ENCODE data around the gene UBE2O.

Gene UBE2O

GRCh38 chr17:76480632-76481031, 27.7 kb upstream of the UBE2O start:
- Histone ChIP-seq H3K4me1 (ENCODE audit: control insufficient read depth, insufficient read depth, low read length) (peaks cover 4% of the 10 kb centered on the region), H3K9me3 (replicated peaks; ENCODE audit: low read length) (no peaks in the 10 kb centered on the region), H3K27me3 (ENCODE audit: control insufficient read depth, insufficient read depth, low read length) (no peaks in the 10 kb centered on the region), H3K4me3 (ENCODE audit: low read length) (no peak overlapping the region), H3K4me2 (ENCODE audit: low read length) (no peak overlapping the region), H3K9ac (ENCODE audit: low read depth, low read length) (no peak overlapping the region), H3K36me3 (ENCODE audit: insufficient read depth, low read length) (no peaks in the 10 kb centered on the region)

GRCh38 chr17:76479515-76480060, 26.6 kb upstream of the UBE2O start:
- H3K36me3 ChIP-seq (ENCODE audit: insufficient read depth, low read length) = no peaks in the 10 kb centered on the region
- no peaks in the 10 kb centered on the region for H3K9me3 ChIP-seq (replicated peaks; ENCODE audit: low read length)
- no peak overlapping the region for H3K9ac ChIP-seq (ENCODE audit: low read depth, low read length)
- no peak overlapping the region for H3K4me3 ChIP-seq (ENCODE audit: low read length)
- H3K27me3 ChIP-seq (ENCODE audit: control insufficient read depth, insufficient read depth, low read length) = no peaks in the 10 kb centered on the region
- peaks cover 3% of the 10 kb centered on the region for H3K4me1 ChIP-seq (ENCODE audit: control insufficient read depth, insufficient read depth, low read length)
- H3K4me2 ChIP-seq (ENCODE audit: low read length) = no peak overlapping the region

GRCh38 chr17:76478730-76479514, 26.0 kb upstream of the UBE2O start:
- no peaks in the 10 kb centered on the region for H3K9me3 ChIP-seq (replicated peaks; ENCODE audit: low read length)
- H3K9ac ChIP-seq (ENCODE audit: low read depth, low read length) = no peak overlapping the region
- no peak overlapping the region for H3K4me2 ChIP-seq (ENCODE audit: low read length)
- no peaks in the 10 kb centered on the region for H3K27me3 ChIP-seq (ENCODE audit: control insufficient read depth, insufficient read depth, low read length)
- H3K36me3 ChIP-seq (ENCODE audit: insufficient read depth, low read length) = no peaks in the 10 kb centered on the region
- H3K4me1 ChIP-seq (ENCODE audit: control insufficient read depth, insufficient read depth, low read length) = no peaks in the 10 kb centered on the region
- H3K4me3 ChIP-seq (ENCODE audit: low read length) = no peak overlapping the region

GRCh38 chr17:76478097-76478496, 25.1 kb upstream of the UBE2O start:
- Histone ChIP-seq H3K9ac (ENCODE audit: low read depth, low read length) (no peak overlapping the region), H3K4me3 (ENCODE audit: low read length) (no peak overlapping the region), H3K27me3 (ENCODE audit: control insufficient read depth, insufficient read depth, low read length) (no peaks in the 10 kb centered on the region), H3K4me2 (ENCODE audit: low read length) (no peak overlapping the region), H3K4me1 (ENCODE audit: control insufficient read depth, insufficient read depth, low read length) (no peaks in the 10 kb centered on the region), H3K9me3 (replicated peaks; ENCODE audit: low read length) (no peaks in the 10 kb centered on the region), H3K36me3 (ENCODE audit: insufficient read depth, low read length) (peaks cover 3% of the 10 kb centered on the region)

GRCh38 chr17:76477576-76477975, 24.6 kb upstream of the UBE2O start:
- no peaks in the 10 kb centered on the region for H3K27me3 ChIP-seq (ENCODE audit: control insufficient read depth, insufficient read depth, low read length)
- no peak overlapping the region for H3K4me3 ChIP-seq (ENCODE audit: low read length)
- H3K9ac ChIP-seq (ENCODE audit: low read depth, low read length) = no peak overlapping the region
- H3K4me2 ChIP-seq (ENCODE audit: low read length) = no peak overlapping the region
- no peaks in the 10 kb centered on the region for H3K9me3 ChIP-seq (replicated peaks; ENCODE audit: low read length)
- no peaks in the 10 kb centered on the region for H3K4me1 ChIP-seq (ENCODE audit: control insufficient read depth, insufficient read depth, low read length)
- H3K36me3 ChIP-seq (ENCODE audit: insufficient read depth, low read length) = peaks cover 3% of the 10 kb centered on the region

GRCh38 chr17:76476736-76477135, 23.8 kb upstream of the UBE2O start:
- no peak overlapping the region for H3K4me2 ChIP-seq (ENCODE audit: low read length)
- peaks cover 9% of the 10 kb centered on the region for H3K36me3 ChIP-seq (ENCODE audit: insufficient read depth, low read length)
- H3K4me1 ChIP-seq (ENCODE audit: control insufficient read depth, insufficient read depth, low read length) = no peaks in the 10 kb centered on the region
- H3K4me3 ChIP-seq (ENCODE audit: low read length) = no peak overlapping the region
- no peaks in the 10 kb centered on the region for H3K9me3 ChIP-seq (replicated peaks; ENCODE audit: low read length)
- no peak overlapping the region for H3K9ac ChIP-seq (ENCODE audit: low read depth, low read length)
- H3K27me3 ChIP-seq (ENCODE audit: control insufficient read depth, insufficient read depth, low read length) = no peaks in the 10 kb centered on the region

- Histone ChIP-seq H3K9ac (ENCODE audit: low read depth, low read length) (no peak overlapping the region), H3K4me2 (ENCODE audit: low read length) (no peak overlapping the region), H3K27me3 (ENCODE audit: control insufficient read depth, insufficient read depth, low read length) (no peaks in the 10 kb centered on the region), H3K36me3 (ENCODE audit: insufficient read depth, low read length) (peaks cover 10% of the 10 kb centered on the region), H3K9me3 (replicated peaks; ENCODE audit: low read length) (no peaks in the 10 kb centered on the region), H3K4me1 (ENCODE audit: control insufficient read depth, insufficient read depth, low read length) (no peaks in the 10 kb centered on the region), H3K4me3 (ENCODE audit: low read length) (no peak overlapping the region)
Observed at GRCh38 chr17:76475302-76475701, 22.4 kb upstream of the UBE2O start.

- Histone ChIP-seq H3K36me3 (ENCODE audit: insufficient read depth, low read length) (peaks cover 10% of the 10 kb centered on the region), H3K27me3 (ENCODE audit: control insufficient read depth, insufficient read depth, low read length) (no peaks in the 10 kb centered on the region), H3K9ac (ENCODE audit: low read depth, low read length) (no peak overlapping the region), H3K4me3 (ENCODE audit: low read length) (no peak overlapping the region), H3K9me3 (replicated peaks; ENCODE audit: low read length) (no peaks in the 10 kb centered on the region), H3K4me2 (ENCODE audit: low read length) (no peak overlapping the region), H3K4me1 (ENCODE audit: control insufficient read depth, insufficient read depth, low read length) (no peaks in the 10 kb centered on the region)
Observed at GRCh38 chr17:76474894-76475293, 21.9 kb upstream of the UBE2O start.

- Histone ChIP-seq H3K36me3 (ENCODE audit: insufficient read depth, low read length) (peaks cover 10% of the 10 kb centered on the region), H3K9me3 (replicated peaks; ENCODE audit: low read length) (no peaks in the 10 kb centered on the region), H3K4me2 (ENCODE audit: low read length) (no peak overlapping the region), H3K4me1 (ENCODE audit: control insufficient read depth, insufficient read depth, low read length) (no peaks in the 10 kb centered on the region), H3K9ac (ENCODE audit: low read depth, low read length) (no peak overlapping the region), H3K27me3 (ENCODE audit: control insufficient read depth, insufficient read depth, low read length) (no peaks in the 10 kb centered on the region), H3K4me3 (ENCODE audit: low read length) (no peak overlapping the region)
Observed at GRCh38 chr17:76474238-76474637, 21.3 kb upstream of the UBE2O start.

- Histone ChIP-seq H3K4me1 (ENCODE audit: control insufficient read depth, insufficient read depth, low read length) (no peaks in the 10 kb centered on the region), H3K27me3 (ENCODE audit: control insufficient read depth, insufficient read depth, low read length) (no peaks in the 10 kb centered on the region), H3K9me3 (replicated peaks; ENCODE audit: low read length) (no peaks in the 10 kb centered on the region), H3K4me2 (ENCODE audit: low read length) (no peak overlapping the region), H3K9ac (ENCODE audit: low read depth, low read length) (no peak overlapping the region), H3K4me3 (ENCODE audit: low read length) (no peak overlapping the region), H3K36me3 (ENCODE audit: insufficient read depth, low read length) (peaks cover 10% of the 10 kb centered on the region)
Observed at GRCh38 chr17:76473541-76473985, 20.6 kb upstream of the UBE2O start.

GRCh38 chr17:76472726-76473125, 19.8 kb upstream of the UBE2O start:
- no peak overlapping the region for H3K9ac ChIP-seq (ENCODE audit: low read depth, low read length)
- no peaks in the 10 kb centered on the region for H3K9me3 ChIP-seq (replicated peaks; ENCODE audit: low read length)
- peaks cover 10% of the 10 kb centered on the region for H3K36me3 ChIP-seq (ENCODE audit: insufficient read depth, low read length)
- no peak overlapping the region for H3K4me2 ChIP-seq (ENCODE audit: low read length)
- H3K27me3 ChIP-seq (ENCODE audit: control insufficient read depth, insufficient read depth, low read length) = no peaks in the 10 kb centered on the region
- no peaks in the 10 kb centered on the region for H3K4me1 ChIP-seq (ENCODE audit: control insufficient read depth, insufficient read depth, low read length)
- H3K4me3 ChIP-seq (ENCODE audit: low read length) = no peak overlapping the region

GRCh38 chr17:76472258-76472645, 19.3 kb upstream of the UBE2O start:
- no peaks in the 10 kb centered on the region for H3K4me1 ChIP-seq (ENCODE audit: control insufficient read depth, insufficient read depth, low read length)
- peaks cover 10% of the 10 kb centered on the region for H3K36me3 ChIP-seq (ENCODE audit: insufficient read depth, low read length)
- no peak overlapping the region for H3K4me3 ChIP-seq (ENCODE audit: low read length)
- no peak overlapping the region for H3K4me2 ChIP-seq (ENCODE audit: low read length)
- no peaks in the 10 kb centered on the region for H3K27me3 ChIP-seq (ENCODE audit: control insufficient read depth, insufficient read depth, low read length)
- no peak overlapping the region for H3K9ac ChIP-seq (ENCODE audit: low read depth, low read length)
- no peaks in the 10 kb centered on the region for H3K9me3 ChIP-seq (replicated peaks; ENCODE audit: low read length)
